HG02970 (cell line): ENCODE measurements around the gene DNAJC7.

Experiments
- ATAC-seq: cut with Tn5 transposase; IDR thresholded peaks from one replicate; pipeline ENCODE4 v1.9.1; 2021; ENCODE audit warnings: mild to moderate bottlenecking, moderate library complexity, moderate number of reproducible peaks; ENCODE audit not compliant: unreplicated experiment, low FRiP score

Gene DNAJC7

DNA sequence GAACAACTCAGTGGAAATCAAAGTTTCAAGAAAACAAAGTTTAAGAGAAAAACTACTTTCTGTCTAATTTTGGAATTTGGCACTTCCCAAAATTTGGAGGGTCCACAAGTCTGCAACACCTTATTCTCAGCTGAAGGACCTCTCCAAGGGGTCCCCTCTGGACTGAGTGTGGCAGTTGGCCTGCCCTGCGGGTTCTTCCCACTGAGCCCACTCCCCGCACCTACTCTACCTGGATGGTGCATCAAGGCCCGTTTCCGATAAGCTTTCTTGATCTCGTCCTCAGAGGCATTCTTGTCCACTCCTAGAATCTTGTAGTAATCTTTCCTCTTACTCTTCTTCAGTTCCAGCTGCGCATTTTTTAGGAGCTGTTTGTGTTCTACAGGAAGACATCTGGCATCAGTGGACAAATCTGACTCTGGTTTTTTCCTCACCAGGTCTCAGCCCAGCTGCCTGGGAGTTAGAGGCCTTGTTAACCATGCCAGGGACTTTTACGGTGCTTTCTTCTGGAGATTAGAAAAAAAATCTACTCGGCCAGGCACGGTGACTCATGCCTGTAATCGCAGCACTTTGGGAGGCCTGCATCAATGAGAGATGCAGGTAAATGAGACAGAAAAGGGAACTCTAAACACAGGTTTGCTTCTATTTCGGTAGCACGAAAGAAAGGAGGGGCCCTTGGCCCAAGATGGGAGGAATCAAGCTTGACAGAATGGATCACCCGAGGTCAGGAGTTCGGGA is 35.0 kb downstream of the DNAJC7 start:
- no peak for ATAC-seq

- ATAC-seq, result no peak
Observed at GRCh38 chr17:41977991-41978390, 39.2 kb downstream of the DNAJC7 start.

DNA sequence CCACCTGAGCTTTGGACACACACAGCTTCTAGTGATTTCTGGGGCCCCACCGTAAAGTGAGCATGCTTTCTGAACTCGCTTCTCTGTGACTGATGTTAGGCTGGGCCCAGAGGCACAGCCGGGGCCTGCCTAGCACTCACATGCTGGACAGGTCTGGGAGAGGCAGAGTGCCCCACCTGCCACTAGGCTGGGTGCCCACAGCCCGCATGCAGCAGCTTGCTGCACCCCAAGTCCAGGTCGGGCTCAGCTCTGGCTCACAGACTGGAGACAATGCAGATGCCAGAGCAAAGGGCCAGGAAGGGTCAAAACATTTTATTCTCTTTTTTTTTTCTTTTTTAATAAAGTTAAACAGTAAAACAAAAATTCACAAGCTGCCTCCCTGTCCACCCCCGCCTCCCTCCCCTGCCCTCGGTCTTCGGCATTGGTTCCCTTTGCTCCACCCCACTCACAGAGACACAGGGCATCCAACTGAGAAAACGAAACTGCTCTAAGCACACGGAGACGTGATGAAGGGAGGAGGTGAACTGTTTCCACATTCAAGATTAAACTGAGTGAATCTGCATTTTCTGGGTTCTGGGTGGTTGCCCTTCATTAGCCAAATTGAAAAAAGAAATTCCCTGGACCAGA is 41.0 kb downstream of the DNAJC7 start:
- ATAC-seq, result no peak

DNA sequence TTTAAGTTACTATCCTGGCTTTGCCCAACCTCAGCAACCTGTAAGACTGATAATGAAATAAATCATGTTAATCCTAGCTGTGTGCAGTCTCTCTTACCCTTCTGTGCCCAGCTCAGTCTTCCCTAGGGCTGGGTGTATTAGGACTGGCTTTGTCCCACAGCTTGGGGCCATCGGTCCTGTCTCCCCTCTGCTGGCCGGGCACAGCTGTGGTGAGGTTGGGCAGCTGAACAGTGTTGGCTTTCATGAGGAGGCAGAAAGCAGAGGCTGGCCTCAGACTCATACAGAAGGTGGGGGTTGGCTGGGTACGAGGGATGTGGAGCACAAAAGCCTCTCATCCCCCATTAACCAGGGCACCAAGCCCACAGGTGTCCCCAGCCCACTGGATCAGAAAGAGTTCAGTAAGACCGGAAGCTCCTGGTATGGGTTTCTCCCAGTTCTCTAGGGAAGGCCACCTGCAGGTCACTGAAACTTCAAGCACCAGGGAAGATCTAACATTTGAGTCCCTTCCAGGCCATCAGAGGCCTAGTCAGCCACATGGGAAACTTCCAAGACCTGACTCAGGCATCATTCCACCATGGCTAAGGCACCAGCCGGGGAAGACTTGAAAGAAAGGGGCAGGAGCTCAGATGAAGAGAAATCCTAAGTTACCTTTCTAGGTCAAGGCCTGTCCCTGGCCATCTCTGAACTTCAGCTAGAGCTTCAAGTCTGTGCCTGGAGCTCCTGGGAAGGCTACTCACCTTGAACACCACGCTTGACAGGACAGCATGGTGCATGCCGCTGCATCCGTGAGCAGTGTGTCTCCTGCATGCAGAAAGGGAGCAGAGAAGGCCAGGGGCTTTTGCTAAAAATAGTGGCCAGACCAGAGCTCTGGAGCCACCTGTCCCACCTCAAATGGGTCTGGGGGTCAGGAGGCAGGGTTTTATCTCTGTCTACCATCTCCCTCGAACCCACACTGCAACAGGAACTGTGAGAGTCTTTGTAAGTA is 41.8 kb downstream of the DNAJC7 start:
- ATAC-seq, result no peak

DNA sequence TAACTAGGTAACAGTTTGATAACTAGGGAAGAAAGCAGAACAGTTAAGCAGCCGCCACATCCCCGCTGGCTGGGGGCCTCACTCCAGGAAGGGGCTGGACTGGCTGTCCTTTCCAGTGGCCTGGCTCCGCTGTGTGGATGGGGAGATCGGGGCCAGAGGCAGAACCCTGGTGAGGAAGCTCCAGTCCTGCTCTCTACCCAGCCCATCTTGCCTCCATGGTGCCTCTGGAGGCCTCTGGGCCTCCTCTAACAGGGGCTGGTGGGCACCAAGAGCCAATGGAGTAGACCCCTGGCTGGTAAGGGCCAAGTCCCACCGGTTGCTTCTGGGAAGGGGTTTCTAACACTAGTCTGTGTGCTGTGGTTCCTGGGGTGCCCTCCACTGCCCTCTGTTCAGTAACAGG is 42.6 kb downstream of the DNAJC7 start:
- no peak for ATAC-seq

DNA sequence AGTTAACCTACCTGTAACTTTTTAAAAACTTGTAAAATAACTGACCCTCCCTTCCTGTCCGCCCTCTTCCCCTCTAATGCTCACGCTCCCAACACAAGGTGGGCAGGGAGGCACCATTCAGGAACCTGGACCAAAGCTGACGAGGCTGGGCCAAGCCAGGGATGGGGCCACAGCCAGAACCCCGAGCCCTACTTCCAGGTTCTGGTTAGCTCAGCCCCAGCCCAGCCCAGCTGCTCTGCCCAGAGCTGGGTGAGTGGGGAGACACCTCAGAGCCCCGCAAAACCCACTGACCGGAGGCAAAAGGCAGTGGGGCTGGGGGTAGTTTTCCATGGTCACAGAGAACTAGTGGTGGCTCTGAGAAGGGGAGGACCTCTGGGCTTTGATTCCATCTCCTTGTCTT is 43.2 kb downstream of the DNAJC7 start:
- no peak for ATAC-seq

- ATAC-seq, result no peak
Observed at GRCh38 chr17:41973408-41973811, 43.8 kb downstream of the DNAJC7 start.

GRCh38 chr17:41972571-41973407 is 44.5 kb downstream of the DNAJC7 start:
- ATAC-seq, result no peak

DNA sequence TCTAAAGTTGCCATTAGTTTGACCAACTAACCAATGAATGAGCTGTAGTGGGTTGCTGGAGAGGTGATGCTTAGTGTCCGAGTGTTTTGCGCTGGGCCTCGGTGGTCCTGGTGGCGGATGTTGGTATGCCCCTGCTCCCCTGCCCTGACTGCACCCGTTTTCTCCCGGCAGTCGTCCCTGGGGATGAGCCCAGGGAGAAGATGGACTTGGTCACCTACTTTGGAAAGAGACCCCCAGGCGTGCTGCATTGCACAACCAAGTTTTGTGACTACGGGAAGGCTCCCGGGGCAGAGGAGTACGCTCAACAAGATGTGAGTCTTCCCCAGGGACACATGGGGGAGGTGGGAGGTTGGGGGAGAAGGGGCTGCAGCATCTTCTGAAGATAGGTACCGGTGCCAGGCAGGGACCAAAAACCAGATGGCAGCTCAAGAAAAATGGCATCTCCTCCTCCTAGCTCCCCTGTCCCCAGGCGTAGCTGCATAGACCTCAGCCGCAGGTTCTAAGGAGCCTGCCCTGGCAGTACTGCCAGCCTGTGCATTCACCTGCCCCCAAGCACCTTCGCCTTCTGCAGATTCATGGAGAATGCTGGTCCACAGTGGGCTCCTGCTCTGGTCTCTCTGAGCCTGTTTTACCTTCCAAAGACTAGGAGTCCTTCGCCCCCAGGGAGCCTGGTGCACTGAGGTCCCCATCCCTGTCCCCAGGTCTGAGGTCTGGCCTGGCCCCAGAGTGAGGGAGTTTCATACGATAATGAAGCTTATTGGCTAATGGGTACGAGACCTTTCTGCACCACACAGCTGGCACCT is 45.3 kb downstream of the DNAJC7 start:
- no peak for ATAC-seq

GRCh38 chr17:41970901-41971331 is 46.3 kb downstream of the DNAJC7 start:
- no peak for ATAC-seq

GRCh38 chr17:41968676-41969075 is 48.6 kb downstream of the DNAJC7 start:
- ATAC-seq, result no peak

- no peak for ATAC-seq
Observed at GRCh38 chr17:41967921-41968578, 49.2 kb downstream of the DNAJC7 start.

DNA sequence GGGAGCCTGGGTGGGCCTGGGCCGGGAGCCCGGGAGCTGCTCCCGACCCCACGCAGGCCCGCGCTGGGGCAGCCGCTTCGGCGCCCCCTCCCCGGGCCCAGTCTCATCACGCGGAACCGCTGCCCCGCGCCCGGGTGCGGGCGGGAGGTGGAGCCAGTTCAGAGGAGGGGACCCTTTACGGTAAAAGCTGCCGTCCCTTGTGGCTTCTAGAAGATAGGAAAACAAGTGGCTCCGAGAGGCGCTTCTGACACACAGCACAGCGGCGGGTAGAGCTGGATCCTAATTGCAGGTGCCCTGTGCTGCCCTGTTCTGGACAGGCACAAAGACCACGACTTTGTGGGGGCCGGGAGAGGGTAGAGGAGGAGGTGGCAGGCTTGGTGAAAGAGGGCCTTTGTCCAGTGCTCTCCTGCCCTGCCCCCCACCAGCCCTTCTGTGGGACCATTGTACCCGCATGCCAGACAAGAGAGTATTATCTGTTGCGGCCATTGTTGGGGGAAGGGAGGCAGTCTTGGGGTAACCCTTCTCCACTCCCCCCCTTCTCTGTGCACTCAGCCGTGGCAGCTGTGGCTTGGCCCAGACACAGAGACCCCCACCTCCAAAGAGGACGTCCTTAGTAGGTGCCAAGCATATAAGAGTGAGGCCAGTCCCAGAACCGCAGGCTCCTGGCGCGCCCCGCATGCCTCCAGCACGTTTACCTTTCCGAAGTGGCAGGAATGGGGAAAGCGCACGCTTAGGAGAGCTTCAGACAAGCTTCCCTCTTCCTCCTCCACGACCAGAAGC is 49.9 kb downstream of the DNAJC7 start:
- ATAC-seq, result no peak

GRCh38 chr17:41966463-41967140 is 50.6 kb downstream of the DNAJC7 start, which contains the start of gene CNP:
CNP (plus strand) TSS chr17:41966795; CDS start chr17:41966885, 90 bp downstream.
- ATAC-seq, result peak; percentile 67

- peak; percentile 24 for ATAC-seq
Observed at GRCh38 chr17:41965694-41966462, 51.4 kb downstream of the DNAJC7 start.

DNA sequence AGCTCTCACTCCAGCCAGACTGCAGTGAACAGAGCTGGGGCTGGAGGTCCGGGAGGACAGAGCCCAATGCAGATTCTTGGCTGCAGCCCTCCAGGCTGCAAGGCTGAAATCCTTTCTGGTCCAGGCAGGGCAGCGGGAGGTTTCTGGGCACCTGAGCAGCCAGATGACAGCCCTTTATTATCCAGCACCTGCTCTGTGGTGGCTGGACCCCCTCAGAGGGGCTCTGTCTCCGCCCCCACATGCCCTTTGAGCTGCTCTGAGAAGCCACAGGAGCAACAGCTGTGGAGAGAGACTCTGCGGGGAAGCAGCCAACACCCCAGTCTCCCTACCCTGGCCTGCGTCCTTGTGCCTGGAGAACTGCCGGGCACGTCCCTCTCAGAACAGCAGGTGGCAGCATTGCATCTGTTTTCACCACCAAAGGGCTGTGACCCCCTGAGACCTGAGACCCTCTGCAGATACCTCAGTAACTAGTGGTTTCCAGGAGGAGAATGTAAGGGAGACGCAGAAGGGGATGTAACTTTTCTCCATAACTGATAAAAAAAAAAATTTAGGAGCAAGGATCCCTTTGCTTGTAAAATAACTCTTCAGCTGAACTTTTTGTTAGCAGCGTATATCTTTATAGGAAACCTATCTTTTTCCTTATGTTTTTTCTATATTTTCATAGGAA is 54.3 kb downstream of the DNAJC7 start:
- ATAC-seq, result no peak
